Liver (tissue), 3 donors: ENCODE data around the gene CFAP68.

Experiments used
- JUND ChIP-seq, 2 donors: IDR thresholded peaks; 2 replicates each; pipeline ENCODE4 v1.6.1; 2016; ENCODE audit warnings: antibody characterized with exemption in 2 of 2
- RAD21 ChIP-seq, 2 donors: IDR thresholded peaks; 2 replicates each; pipeline ENCODE4 v1.6.1; 2016; ENCODE audit warnings: antibody characterized with exemption in 2 of 2, mild to moderate bottlenecking in 2 of 2
- SP1 ChIP-seq: IDR thresholded peaks from 2 replicates; pipeline ENCODE4 v1.6.1; 2018; ENCODE audit warnings: antibody characterized with exemption, mild to moderate bottlenecking
- TAF1 ChIP-seq: conservative IDR thresholded peaks from 2 replicates; pipeline ENCODE4 v1.6.1; 2016; ENCODE audit warnings: antibody characterized with exemption, mild to moderate bottlenecking
- TF ChIP-seq, protein P1 (sequence below): fragments of 150-350 bp; IDR thresholded peaks from 2 replicates; pipeline ENCODE4 v1.5.1; 2017; ENCODE audit warnings: improper control_type of control experiment, low read depth, low read length; ENCODE audit not compliant: missing input control
- donor health status: healthy.
- donor health status: healthy.

DNA sequence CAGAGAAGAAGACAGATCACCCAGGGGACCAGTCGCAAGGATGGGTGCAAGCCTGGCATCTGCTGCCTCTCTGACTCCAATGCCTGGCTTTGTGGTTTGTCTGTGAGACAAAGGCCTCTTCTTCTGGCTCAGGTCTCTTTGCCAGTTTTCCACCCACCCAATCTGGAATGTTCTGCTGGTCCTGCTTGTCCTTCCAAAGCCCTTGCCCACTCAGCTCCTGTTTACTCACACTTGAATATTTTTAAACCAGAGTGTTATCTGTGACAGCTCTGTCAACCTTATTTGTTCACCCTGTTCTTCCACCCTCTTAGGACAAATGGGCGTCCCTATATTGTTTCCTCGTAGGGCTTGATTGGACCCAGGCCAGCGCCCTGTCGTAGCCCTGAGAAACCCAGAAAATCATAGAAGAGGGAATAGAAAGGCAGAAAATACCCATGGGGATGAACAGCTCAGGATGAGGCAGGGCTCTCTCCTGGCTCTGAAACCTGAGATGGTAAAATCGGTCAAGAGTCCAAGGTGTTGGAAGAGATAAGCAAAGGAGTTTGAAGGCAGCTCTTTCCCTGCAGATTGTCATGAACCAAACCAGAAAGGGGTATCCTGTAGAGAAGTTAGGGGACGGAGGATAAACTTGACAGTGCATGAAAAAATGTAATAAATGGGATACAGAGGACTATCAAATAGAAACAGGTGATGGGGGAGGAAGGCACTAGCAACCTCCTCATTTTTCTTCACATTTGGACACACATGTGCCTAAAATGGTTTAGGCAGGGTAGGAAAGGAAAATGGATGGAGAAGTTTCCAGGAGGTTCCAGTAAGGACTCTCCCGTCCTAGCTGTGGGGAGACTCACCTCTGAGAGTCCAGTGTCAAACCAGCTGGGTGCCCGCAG is 31.6 kb downstream of the CFAP68 start:
- TF ChIP-seq TAF1 (no peak), RAD21 (IDR thresholded peaks at IDR 0.05) (no peak), SP1 (no peak), JUND (IDR thresholded peaks at IDR 0.05) (no peak)
- TF ChIP-seq, protein P1, sequence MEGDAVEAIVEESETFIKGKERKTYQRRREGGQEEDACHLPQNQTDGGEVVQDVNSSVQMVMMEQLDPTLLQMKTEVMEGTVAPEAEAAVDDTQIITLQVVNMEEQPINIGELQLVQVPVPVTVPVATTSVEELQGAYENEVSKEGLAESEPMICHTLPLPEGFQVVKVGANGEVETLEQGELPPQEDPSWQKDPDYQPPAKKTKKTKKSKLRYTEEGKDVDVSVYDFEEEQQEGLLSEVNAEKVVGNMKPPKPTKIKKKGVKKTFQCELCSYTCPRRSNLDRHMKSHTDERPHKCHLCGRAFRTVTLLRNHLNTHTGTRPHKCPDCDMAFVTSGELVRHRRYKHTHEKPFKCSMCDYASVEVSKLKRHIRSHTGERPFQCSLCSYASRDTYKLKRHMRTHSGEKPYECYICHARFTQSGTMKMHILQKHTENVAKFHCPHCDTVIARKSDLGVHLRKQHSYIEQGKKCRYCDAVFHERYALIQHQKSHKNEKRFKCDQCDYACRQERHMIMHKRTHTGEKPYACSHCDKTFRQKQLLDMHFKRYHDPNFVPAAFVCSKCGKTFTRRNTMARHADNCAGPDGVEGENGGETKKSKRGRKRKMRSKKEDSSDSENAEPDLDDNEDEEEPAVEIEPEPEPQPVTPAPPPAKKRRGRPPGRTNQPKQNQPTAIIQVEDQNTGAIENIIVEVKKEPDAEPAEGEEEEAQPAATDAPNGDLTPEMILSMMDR: no peak
